Endothelial cell (in vitro differentiated cells): ENCODE data around the gene IL18R1. TPM values are rescaled to one million over a fixed set of nuclear protein-coding genes. Genes with fewer than 3 reads are reported as not detected.

Experiments
- DNase-seq: peaks from one replicate; pipeline ENCODE4 v3.0.0; 2021; ENCODE audit warnings: low spot score
- H3K27ac Mint-ChIP-seq: one replicate; pipeline ENCODE4 v1.8.0; 2021; ENCODE audit warnings: mixed read lengths, inconsistent platforms; ENCODE audit not compliant: unreplicated experiment
- H3K27me3 Mint-ChIP-seq: one replicate; pipeline ENCODE4 v1.8.0; 2021; ENCODE audit warnings: mild to moderate bottlenecking, moderate library complexity, mixed read lengths, inconsistent platforms; ENCODE audit not compliant: unreplicated experiment
- H3K36me3 Mint-ChIP-seq: one replicate; pipeline ENCODE4 v1.8.0; 2021; ENCODE audit warnings: mild to moderate bottlenecking, low read depth, mixed read lengths, inconsistent platforms; ENCODE audit not compliant: unreplicated experiment
- H3K4me1 Mint-ChIP-seq: one replicate; pipeline ENCODE4 v1.8.0; 2021; ENCODE audit warnings: mild to moderate bottlenecking, mixed read lengths, inconsistent platforms; ENCODE audit not compliant: unreplicated experiment
- H3K4me3 Mint-ChIP-seq: one replicate; pipeline ENCODE4 v1.8.0; 2021; ENCODE audit warnings: mild to moderate bottlenecking, mixed read lengths, inconsistent platforms; ENCODE audit not compliant: unreplicated experiment
- H3K9me3 Mint-ChIP-seq: one replicate; pipeline ENCODE4 v1.8.0; 2021; ENCODE audit warnings: mixed read lengths, inconsistent platforms; ENCODE audit not compliant: unreplicated experiment
- total RNA-seq: library from RNA; stranded (reverse); fragmentation: NEBNext Ultra II Directional; extraction: Animal tissue kit (Norgen Biotek cat#: 25700); gene quantifications from one replicate; pipeline ENCODE4 v1.2.1, GENCODE V29; 2021; ENCODE audit not compliant: unreplicated experiment
- TF ChIP-seq, protein P1 (sequence below): fragments of 200-600 bp; sonication (generic); IDR thresholded peaks from one replicate; pipeline ENCODE4 v1.5.0; 2021; ENCODE audit warnings: antibody characterized with exemption; ENCODE audit not compliant: unreplicated experiment

The IL18R1 gene
- total RNA-seq, 1 donor from 2014 or later: 0.51 TPM

DNA sequence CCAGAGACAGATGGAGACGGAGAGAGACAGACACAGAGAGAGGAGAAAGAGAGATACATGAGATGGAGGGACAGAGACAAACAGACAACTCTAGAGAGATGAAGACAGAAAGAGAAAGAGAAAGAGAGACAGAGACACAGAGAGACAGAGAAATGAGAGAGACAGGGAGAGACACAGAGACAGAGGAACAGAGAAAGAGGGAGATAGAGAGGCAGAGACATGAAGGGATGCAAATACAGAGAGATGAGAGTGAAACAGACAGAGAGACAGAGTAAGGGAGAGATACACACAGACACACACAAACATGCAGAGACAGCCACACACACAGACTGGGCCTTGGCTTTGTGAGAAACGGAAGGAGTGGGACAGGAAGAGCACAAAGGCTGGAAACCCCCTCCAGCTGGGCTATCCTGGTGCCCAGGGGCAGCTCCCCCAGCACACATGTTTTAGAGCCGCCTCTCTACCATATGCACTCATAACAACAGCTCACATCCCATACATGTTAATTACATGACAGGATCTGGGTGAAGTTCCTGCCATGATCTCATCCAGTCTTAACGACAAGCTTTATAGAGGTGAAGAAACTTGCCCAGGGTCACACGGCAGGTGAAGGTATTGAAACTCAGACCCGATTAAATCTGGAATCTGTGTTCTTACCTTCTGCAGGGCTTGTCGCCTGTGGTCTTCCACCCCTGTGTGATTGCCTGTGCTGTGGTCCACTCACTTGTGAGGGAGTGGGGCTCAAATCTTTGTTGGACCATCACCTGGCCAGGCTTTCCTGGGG lies 32.4 kb downstream of the IL18R1 start:
- DNase-seq: no peak
- Mint-ChIP-seq H3K27ac (no peak overlapping the region), H3K4me3 (no peak overlapping the region), H3K9me3 (peaks cover 5% of the 10 kb centered on the region), H3K4me1 (no peaks in the 10 kb centered on the region), H3K27me3 (peaks cover 2% of the 10 kb centered on the region), H3K36me3 (peaks cover 3% of the 10 kb centered on the region)
- TF ChIP-seq, protein P1, sequence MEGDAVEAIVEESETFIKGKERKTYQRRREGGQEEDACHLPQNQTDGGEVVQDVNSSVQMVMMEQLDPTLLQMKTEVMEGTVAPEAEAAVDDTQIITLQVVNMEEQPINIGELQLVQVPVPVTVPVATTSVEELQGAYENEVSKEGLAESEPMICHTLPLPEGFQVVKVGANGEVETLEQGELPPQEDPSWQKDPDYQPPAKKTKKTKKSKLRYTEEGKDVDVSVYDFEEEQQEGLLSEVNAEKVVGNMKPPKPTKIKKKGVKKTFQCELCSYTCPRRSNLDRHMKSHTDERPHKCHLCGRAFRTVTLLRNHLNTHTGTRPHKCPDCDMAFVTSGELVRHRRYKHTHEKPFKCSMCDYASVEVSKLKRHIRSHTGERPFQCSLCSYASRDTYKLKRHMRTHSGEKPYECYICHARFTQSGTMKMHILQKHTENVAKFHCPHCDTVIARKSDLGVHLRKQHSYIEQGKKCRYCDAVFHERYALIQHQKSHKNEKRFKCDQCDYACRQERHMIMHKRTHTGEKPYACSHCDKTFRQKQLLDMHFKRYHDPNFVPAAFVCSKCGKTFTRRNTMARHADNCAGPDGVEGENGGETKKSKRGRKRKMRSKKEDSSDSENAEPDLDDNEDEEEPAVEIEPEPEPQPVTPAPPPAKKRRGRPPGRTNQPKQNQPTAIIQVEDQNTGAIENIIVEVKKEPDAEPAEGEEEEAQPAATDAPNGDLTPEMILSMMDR: no peak

DNA sequence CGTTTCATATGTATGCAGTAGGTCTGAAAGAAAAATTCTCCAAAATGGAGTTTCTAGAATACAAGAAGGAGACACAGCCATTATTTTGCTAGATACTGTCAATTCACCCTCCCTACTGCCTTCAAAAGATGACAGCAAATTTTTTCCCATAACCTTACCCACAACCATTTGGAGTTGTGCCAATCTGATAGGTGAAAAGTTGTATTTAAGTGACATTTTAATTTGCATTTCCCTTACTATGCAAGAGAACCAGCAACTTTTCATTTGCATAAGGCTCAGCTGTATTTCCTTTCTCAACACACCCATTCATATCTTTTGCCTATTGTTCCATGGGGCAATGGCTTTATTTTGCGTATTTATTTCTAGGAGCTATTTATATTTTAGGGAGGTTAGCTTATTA lies 36.0 kb downstream of the IL18R1 start:
- Mint-ChIP-seq H3K4me1 (no peaks in the 10 kb centered on the region), H3K27ac (no peak overlapping the region), H3K9me3 (no peaks in the 10 kb centered on the region), H3K4me3 (no peak overlapping the region), H3K36me3 (peaks cover under 1% of the 10 kb centered on the region), H3K27me3 (peaks cover 2% of the 10 kb centered on the region)
- TF ChIP-seq, protein P1: no peak
- DNase-seq: no peak

- no peak for DNase-seq
- H3K4me1 Mint-ChIP-seq: no peaks in the 10 kb centered on the region
- no peak overlapping the region for H3K4me3 Mint-ChIP-seq
- H3K27ac Mint-ChIP-seq: no peak overlapping the region
- H3K36me3 Mint-ChIP-seq: no peaks in the 10 kb centered on the region
- TF ChIP-seq, protein P1: no peak
- peaks cover 2% of the 10 kb centered on the region for H3K27me3 Mint-ChIP-seq
- no peaks in the 10 kb centered on the region for H3K9me3 Mint-ChIP-seq
These were observed 36.5 kb downstream of the IL18R1 start for GRCh38 chr2:102392096-102392495.

- DNase-seq: no peak
These were observed 37.3 kb downstream of the IL18R1 start for GRCh38 chr2:102392942-102393341.

GRCh38 chr2:102396012-102396411 lies 40.4 kb downstream of the IL18R1 start:
- Mint-ChIP-seq H3K27ac (no peak overlapping the region), H3K27me3 (no peaks in the 10 kb centered on the region), H3K4me1 (no peaks in the 10 kb centered on the region), H3K4me3 (no peak overlapping the region), H3K9me3 (no peaks in the 10 kb centered on the region), H3K36me3 (no peaks in the 10 kb centered on the region)
- DNase-seq: no peak
- TF ChIP-seq, protein P1: no peak

More at GRCh38 chr2:102392942-102393341, 37.3 kb downstream of the IL18R1 start:
- Mint-ChIP-seq H3K4me1 (no peaks in the 10 kb centered on the region), H3K27me3 (no peaks in the 10 kb centered on the region), H3K36me3 (no peaks in the 10 kb centered on the region), H3K27ac (no peak overlapping the region), H3K4me3 (no peak overlapping the region), H3K9me3 (no peaks in the 10 kb centered on the region)
- TF ChIP-seq, protein P1: no peak
